GM12864 (cell line): ENCODE results near the gene STIM2.

Experiments
- DNase-seq: peaks from one replicate; pipeline ENCODE4 v3.0.0-alpha.2; 2011; ENCODE audit warnings: low read depth
- H3K4me3 ChIP-seq: 2 replicates; pipeline ENCODE4 v1.5.1; 2011; ENCODE audit warnings: mild to moderate bottlenecking, low read depth, low read length, control low read depth
- CTCF ChIP-seq: IDR thresholded peaks from 2 replicates; pipeline ENCODE4 v1.5.1; 2011; ENCODE audit warnings: low read depth, mild to moderate bottlenecking, moderate library complexity, low read length, control low read depth, inconsistent platforms; ENCODE audit errors: missing control alignments

The STIM2 gene

GRCh38 chr4:26896636-26897035 is 36.0 kb downstream of the STIM2 start:
- DNase-seq = no peak
- no peak overlapping the region for H3K4me3 ChIP-seq
- no peak for TF ChIP-seq CTCF

GRCh38 chr4:26899991-26900390 is 39.4 kb downstream of the STIM2 start:
- DNase-seq = no peak
- H3K4me3 ChIP-seq = no peak overlapping the region
- no peak for TF ChIP-seq CTCF

- TF ChIP-seq CTCF = no peak
- no peak for DNase-seq
- no peak overlapping the region for H3K4me3 ChIP-seq
Measured at GRCh38 chr4:26900765-26901164, 40.1 kb downstream of the STIM2 start.

GRCh38 chr4:26905172-26905571 is 44.5 kb downstream of the STIM2 start:
- TF ChIP-seq CTCF = no peak
- DNase-seq = no peak
- no peak overlapping the region for H3K4me3 ChIP-seq

- no peak for DNase-seq
- H3K4me3 ChIP-seq = no peak overlapping the region
Measured at GRCh38 chr4:26907731-26908599, 47.3 kb downstream of the STIM2 start.

GRCh38 chr4:26909369-26909768 is 48.7 kb downstream of the STIM2 start:
- DNase-seq = no peak
- no peak for TF ChIP-seq CTCF
- no peak overlapping the region for H3K4me3 ChIP-seq

More at GRCh38 chr4:26907731-26908599, 47.3 kb downstream of the STIM2 start:
- TF ChIP-seq CTCF = no peak

- H3K4me3 ChIP-seq = no peak overlapping the region
- TF ChIP-seq CTCF = no peak
- DNase-seq = no peak
Measured at GRCh38 chr4:26911254-26911653, 50.6 kb downstream of the STIM2 start.
